Suprapubic skin (tissue), 4 donors: ENCODE measurements around the gene PIK3R3. TPM values are rescaled to one million over a fixed set of nuclear protein-coding genes. Genes with fewer than 3 reads are reported as not detected.
"Not testable (repeated sequence)": the region's sequence is repeated elsewhere in the genome, so short reads cannot be mapped to it uniquely, and the experiment has no call there.

Experiments used
- DNase-seq, 2 donors: peaks; one replicate each; pipeline ENCODE4 v3.0.0-alpha.2; 2019; ENCODE audit warnings: low spot score in 2 of 2
- H3K27ac ChIP-seq: fragments of 200-600 bp; sonication (generic); one replicate; pipeline ENCODE4 v1.5.1; 2019
- H3K27me3 ChIP-seq: fragments of 200-600 bp; sonication (generic); one replicate; pipeline ENCODE4 v1.5.1; 2019
- H3K36me3 ChIP-seq: fragments of 200-600 bp; sonication (generic); one replicate; pipeline ENCODE4 v1.5.1; 2019
- H3K4me1 ChIP-seq: fragments of 200-600 bp; sonication (generic); one replicate; pipeline ENCODE4 v1.5.1; 2019
- H3K4me3 ChIP-seq: fragments of 200-600 bp; sonication (generic); one replicate; pipeline ENCODE4 v1.5.1; 2019; ENCODE audit warnings: mild to moderate bottlenecking
- H3K9me3 ChIP-seq: fragments of 200-600 bp; sonication (generic); one replicate; pipeline ENCODE4 v1.5.1; 2019
- CTCF ChIP-seq, 2 donors: fragments of 200-600 bp in 1 of 2; fragments of 450-650 bp in 1 of 2; sonication (generic) in 1 of 2; IDR thresholded peaks; one replicate each; pipeline ENCODE4 v1.5.1; 2016 to 2019; ENCODE audit warnings: antibody characterized with exemption in 2 of 2, mild to moderate bottlenecking in 1 of 2, moderate library complexity in 1 of 2
- EP300 ChIP-seq: sonication (generic); formaldehyde crosslinking; IDR thresholded peaks from one replicate; pipeline ENCODE4 v1.6.1; 2017; ENCODE audit warnings: antibody characterized with exemption
- POLR2A ChIP-seq, 2 donors: fragments of 450-650 bp; IDR thresholded peaks; one replicate each; pipeline ENCODE4 v1.6.1; 2017; ENCODE audit warnings: antibody characterized with exemption in 2 of 2, mild to moderate bottlenecking in 2 of 2, moderate library complexity in 2 of 2
- POLR2AphosphoS5 ChIP-seq, 3 donors: sonication (generic); formaldehyde crosslinking; IDR thresholded peaks; one replicate each; pipeline ENCODE4 v1.6.1; 2017; ENCODE audit warnings: antibody characterized with exemption in 3 of 3
- WGBS: methylation state at CpG from one replicate; pipeline ENCODE4 v1.1.5; 2018; 5-methylcytosine and 5-hydroxymethylcytosine counted together
- total RNA-seq, 4 donors: library from RNA; depleted of rRNA; stranded (reverse); fragments of >200 nt; gene quantifications; one replicate each; pipeline ENCODE4 v1.1.0, GENCODE V29; 2016

Gene PIK3R3
- total RNA-seq, 4 donors from 2014 or later: 6.1 to 16.5 (median 11.2) TPM

GRCh38 chr1:46062651-46063319 is 69.6 kb downstream of the PIK3R3 start:
- no peak overlapping the region for H3K4me3 ChIP-seq
- DNase-seq: no peak

DNA sequence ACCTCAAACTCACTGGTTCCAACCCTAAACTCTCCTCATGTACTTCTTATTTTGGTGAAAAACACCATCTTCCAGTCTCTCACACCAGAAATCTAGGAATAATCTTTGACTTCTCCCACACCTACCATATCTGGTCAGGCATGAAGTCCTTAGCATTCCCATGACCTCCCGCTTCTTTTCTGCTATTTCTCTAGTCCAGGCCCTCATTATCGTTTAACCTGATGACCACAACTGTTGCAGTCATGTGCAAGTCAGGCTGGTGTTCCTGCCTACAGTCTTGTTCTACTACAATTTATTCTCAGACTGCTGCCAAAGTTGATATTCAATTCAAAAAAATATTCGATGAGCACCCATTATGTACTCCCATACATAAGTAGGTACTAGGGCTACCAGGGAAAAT is 71.3 kb downstream of the PIK3R3 start:
- WGBS: 76% methylated on average over 3 of the region's 3 CpGs
- DNase-seq: no peak
- Histone ChIP-seq H3K36me3 (peaks cover 13% of the 10 kb centered on the region), H3K27ac (no peak overlapping the region), H3K4me1 (peaks cover 3% of the 10 kb centered on the region), H3K9me3 (no peaks in the 10 kb centered on the region), H3K4me3 (no peak overlapping the region), H3K27me3 (no peaks in the 10 kb centered on the region)
- TF ChIP-seq POLR2AphosphoS5 (IDR thresholded peaks at IDR 0.05) (no peak), CTCF (IDR thresholded peaks at IDR 0.05) (no peak), POLR2A (IDR thresholded peaks at IDR 0.05) (no peak), EP300 (no peak)

More at GRCh38 chr1:46062651-46063319, 69.6 kb downstream of the PIK3R3 start:
- Histone ChIP-seq H3K27ac (no peak overlapping the region), H3K36me3 (peaks cover 13% of the 10 kb centered on the region), H3K4me1 (peaks cover 3% of the 10 kb centered on the region), H3K9me3 (no peaks in the 10 kb centered on the region), H3K27me3 (no peaks in the 10 kb centered on the region)
- no peak for TF ChIP-seq CTCF (IDR thresholded peaks at IDR 0.05)
- no peak for TF ChIP-seq EP300
- no peak for TF ChIP-seq POLR2AphosphoS5 (IDR thresholded peaks at IDR 0.05)
- TF ChIP-seq POLR2A (IDR thresholded peaks at IDR 0.05): no peak
- 87% methylated on average over 4 of the region's 4 CpGs for WGBS

DNA sequence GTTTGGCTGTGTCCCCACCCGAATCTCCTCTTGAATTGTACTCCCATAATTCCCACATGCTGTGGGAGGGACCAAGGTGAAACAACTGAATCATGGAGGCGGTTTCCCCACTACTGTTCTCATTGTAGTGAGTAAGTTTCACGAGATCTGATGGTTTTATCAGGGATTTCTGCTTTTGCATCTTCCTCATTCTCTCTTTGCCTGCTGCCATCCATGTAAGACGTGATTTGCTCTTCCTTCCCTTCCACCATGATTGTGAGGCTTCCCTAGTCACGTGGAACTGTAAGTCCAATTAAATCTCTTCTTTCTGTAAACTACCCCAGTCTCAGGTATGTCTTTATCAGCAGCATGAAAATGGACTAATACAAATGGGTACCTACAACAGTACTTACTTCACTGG is 73.5 kb downstream of the PIK3R3 start:
- no peak for TF ChIP-seq CTCF (IDR thresholded peaks at IDR 0.05)
- TF ChIP-seq EP300: no peak
- TF ChIP-seq POLR2A (IDR thresholded peaks at IDR 0.05): no peak
- TF ChIP-seq POLR2AphosphoS5 (IDR thresholded peaks at IDR 0.05): no peak
- Histone ChIP-seq H3K27ac (no peak overlapping the region), H3K4me1 (no peaks in the 10 kb centered on the region), H3K4me3 (no peak overlapping the region), H3K27me3 (no peaks in the 10 kb centered on the region), H3K9me3 (no peaks in the 10 kb centered on the region), H3K36me3 (peaks cover 13% of the 10 kb centered on the region)
- DNase-seq: no peak
- WGBS: 93% methylated on average over 5 of the region's 5 CpGs

DNA sequence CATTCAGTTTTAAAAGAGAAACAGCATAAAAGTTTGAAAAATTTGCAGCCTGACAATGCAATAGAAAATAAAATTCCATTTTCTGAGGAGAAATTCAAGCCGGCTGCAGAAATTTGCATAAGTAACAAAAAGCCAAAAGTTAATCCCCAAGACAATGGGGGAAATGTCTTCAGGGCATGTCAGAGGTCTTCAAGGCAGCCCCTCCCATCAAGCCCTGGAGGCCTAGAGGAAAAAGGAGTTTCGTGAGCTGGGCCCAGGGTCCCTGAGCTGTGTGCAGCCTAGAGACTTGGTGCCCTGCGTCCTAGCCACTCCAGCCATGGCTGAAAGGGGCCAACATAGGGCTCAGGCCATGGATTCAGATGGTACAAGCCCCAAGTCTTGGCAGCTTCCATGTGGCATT is 74.6 kb downstream of the PIK3R3 start:
- WGBS: 95% methylated on average over 3 of the region's 3 CpGs
- Histone ChIP-seq H3K27me3 (no peaks in the 10 kb centered on the region), H3K9me3 (no peaks in the 10 kb centered on the region), H3K4me1 (no peaks in the 10 kb centered on the region), H3K4me3 (no peak overlapping the region), H3K36me3 (peaks cover 13% of the 10 kb centered on the region), H3K27ac (no peak overlapping the region)
- DNase-seq: no peak
- TF ChIP-seq POLR2A (IDR thresholded peaks at IDR 0.05) (no peak), EP300 (no peak), CTCF (IDR thresholded peaks at IDR 0.05) (no peak), POLR2AphosphoS5 (IDR thresholded peaks at IDR 0.05) (no peak)

- not testable (repeated sequence) for H3K4me3 ChIP-seq, DNase-seq, H3K9me3 ChIP-seq, H3K4me1 ChIP-seq, H3K27me3 ChIP-seq, H3K27ac ChIP-seq
- 91% methylated on average over 4 of the region's 4 CpGs for WGBS
- peaks cover 13% of the 10 kb centered on the region for H3K36me3 ChIP-seq
Observed at GRCh38 chr1:46057215-46057614, 75.2 kb downstream of the PIK3R3 start.

DNA sequence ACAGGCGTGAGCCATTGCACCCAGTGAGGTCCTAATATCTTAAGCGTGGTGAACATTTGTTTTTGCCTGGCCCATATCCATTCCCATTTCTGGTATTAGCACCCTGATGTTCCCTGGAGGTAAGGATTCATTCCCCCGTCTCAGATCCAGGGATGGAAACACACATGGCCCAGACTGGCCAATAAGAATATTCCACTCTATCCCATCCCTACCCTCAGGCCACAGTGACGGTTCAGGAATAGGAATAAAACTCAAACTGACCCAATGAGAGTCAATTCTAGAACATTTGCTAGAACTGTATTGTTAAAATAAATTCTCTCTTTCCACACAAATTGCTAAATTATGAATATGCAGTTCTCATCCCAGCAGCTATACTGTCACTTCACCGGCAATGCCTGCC is 76.1 kb downstream of the PIK3R3 start:
- H3K4me3 ChIP-seq: no peak overlapping the region
- WGBS: 97% methylated on average over 5 of the region's 5 CpGs
- H3K4me1 ChIP-seq: no peaks in the 10 kb centered on the region
- peaks cover 9% of the 10 kb centered on the region for H3K36me3 ChIP-seq
- H3K27me3 ChIP-seq: no peaks in the 10 kb centered on the region
- no peak overlapping the region for H3K27ac ChIP-seq
- TF ChIP-seq CTCF (IDR thresholded peaks at IDR 0.05): no peak
- TF ChIP-seq EP300: no peak
- no peaks in the 10 kb centered on the region for H3K9me3 ChIP-seq
- DNase-seq: no peak
